GM21528 (cell line): ENCODE results near the gene PRKD2.

Experiments
- ATAC-seq: cut with Tn5 transposase; IDR thresholded peaks from one replicate; pipeline ENCODE4 v1.9.1; 2021; ENCODE audit warnings: mild to moderate bottlenecking, moderate library complexity; ENCODE audit not compliant: unreplicated experiment, low FRiP score

Gene PRKD2

DNA sequence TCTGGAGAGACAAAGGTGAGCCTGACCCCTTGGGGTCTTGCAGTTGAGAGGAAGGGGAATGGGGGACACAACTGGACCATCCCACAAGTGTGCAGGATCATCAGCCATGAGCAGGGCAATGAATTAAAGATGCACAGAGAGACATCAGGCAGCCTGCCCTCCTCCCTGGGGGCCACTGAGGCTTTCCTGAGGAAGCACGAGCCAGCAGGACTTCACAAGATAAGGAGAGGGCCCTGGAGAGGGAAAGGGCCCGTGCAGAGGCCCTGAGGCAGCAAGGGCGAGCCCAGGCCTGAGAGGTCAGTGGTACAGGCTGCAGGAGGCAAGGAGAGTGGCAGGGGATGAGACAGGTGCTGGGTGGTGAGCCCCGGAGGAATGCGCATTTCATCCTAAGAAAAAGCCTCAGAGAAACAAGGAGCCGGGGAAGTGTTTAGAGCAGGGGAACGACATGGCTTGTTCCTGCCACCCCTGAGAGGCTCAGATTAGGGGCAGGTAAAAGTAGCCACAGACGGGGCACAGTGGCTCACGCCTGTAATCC, 9.0 kb upstream of the PRKD2 start:
- no peak for ATAC-seq

GRCh38 chr19:46725036-46725820, 8.3 kb upstream of the PRKD2 start:
- no peak for ATAC-seq

GRCh38 chr19:46724468-46724867, 7.6 kb upstream of the PRKD2 start:
- ATAC-seq = no peak

DNA sequence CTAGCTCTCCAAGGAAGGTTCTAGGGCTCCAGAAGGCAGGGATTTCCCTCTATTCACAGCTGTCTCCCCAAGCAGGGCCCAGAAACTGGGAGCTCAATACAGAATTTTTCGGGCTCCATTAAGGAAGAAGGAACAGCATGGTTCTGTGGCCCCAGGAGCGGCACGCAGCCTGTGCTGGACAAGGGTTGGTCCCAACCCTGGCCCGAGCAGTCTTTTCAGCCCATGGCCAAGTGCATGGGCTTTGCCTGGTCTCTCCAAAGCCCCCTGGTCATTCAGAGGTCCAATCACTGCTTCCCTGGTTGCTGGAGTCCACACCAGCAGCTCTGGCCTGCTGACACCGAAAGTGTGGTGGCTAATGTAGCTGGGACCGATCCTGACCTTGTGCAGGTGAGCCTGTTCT, 6.6 kb upstream of the PRKD2 start:
- no peak for ATAC-seq

DNA sequence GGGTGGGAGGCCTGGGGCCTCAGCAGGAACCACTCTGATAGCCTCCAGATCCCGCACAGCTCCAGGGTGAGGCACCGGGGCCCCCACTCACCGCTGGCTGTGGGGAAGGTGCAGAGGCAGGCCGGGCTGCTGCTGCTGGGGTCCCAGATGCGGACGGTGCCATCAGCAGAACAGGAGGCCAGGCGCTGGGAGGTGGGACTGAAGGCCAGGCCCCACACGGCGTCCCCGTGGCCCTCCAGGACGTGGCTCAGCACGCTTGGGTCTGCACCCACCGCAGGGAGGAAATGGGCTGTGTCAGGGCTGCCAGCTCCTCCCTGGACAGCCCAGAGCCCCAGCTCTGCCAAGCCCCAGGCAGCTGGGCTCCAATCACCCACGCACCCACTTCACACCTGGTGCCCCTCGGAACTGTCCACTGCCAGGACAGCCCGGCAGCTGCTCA, 6.1 kb upstream of the PRKD2 start:
- no peak for ATAC-seq

- no peak for ATAC-seq
These were observed 5.6 kb upstream of the PRKD2 start for GRCh38 chr19:46722421-46723022.

GRCh38 chr19:46722004-46722380, 5.1 kb upstream of the PRKD2 start:
- no peak for ATAC-seq

DNA sequence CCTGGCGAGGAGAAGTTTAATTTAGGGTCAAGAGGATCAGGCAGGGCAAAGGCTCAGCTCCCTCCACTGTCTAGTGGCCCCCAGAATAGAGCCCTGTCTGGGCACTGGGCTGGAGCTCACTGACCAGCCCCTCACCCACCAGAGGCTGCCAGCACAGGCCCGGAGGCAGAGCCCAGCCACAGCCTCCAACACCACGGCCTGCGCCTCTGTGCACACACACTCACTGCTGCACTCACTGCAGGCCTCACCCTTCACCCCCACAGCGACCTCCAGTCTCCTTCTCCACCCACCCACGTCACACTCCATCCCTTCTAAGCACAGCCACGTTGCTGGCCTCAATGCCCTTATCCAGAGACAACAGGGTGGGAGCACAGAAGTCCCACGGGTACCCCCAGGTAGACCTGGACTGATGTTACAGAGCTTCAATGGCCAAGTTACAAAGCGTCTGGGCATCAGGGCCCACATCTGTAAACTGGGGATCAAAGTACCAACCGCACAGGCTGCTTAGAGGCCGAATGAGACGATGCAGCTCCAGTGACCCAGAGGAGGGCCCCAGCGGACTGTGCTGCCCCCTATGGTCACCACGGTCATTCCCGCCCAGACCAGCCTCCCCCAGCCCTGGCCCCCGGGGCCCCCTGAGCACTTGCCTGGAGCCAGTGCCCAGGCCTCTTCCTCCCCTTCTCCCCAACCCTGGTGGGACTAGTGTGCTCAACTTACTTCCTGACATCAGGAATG, 4.5 kb upstream of the PRKD2 start:
- no peak for ATAC-seq

- no peak for ATAC-seq
These were observed 3.8 kb upstream of the PRKD2 start for GRCh38 chr19:46720503-46721239.

GRCh38 chr19:46719629-46720502, 3.0 kb upstream of the PRKD2 start:
- no peak for ATAC-seq

- no peak for ATAC-seq
These were observed 2.2 kb upstream of the PRKD2 start for GRCh38 chr19:46718934-46719622.

DNA sequence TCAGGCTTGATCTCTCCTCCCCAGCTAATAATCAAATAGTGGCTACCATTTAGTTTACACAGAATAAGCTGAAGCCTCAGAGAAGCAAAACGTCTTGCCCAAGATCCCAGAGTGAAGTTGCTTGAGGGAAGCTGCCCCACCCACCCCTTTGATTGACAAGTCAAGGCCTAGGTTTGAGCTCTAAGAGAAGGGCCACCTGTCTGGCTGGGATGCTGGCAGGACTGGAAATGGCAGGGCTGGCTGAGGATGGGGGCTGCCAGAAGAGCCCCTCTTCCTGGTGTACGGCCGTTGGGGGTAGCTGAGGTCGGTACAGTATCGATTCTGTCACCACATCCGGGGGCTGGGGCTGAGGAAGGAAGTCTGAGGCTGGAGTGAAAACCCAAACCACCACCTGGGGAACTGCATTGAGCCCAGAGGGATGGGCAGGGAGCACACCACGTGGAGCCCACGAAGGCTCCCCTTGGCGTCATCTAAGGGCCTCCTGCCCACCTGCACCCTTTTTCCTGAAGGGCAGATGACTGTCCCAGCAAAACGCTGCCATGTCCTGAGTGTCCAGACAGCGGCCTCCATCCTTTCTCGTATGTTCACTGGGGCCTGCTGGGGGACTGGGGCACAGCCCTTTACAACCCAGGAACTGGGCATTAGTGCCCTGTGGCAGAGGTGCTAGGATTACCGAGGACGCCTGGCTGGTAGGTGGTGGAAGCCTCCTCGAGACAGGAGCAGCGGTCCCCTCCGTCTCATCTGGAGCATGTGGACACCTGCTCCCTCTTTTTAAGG, 1.4 kb upstream of the PRKD2 start:
- no peak for ATAC-seq

- ATAC-seq = no peak
These were observed 816 bp upstream of the PRKD2 start for GRCh38 chr19:46717716-46718143.

GRCh38 chr19:46716672-46717033, 261 bp downstream of the PRKD2 start:
- no peak for ATAC-seq

DNA sequence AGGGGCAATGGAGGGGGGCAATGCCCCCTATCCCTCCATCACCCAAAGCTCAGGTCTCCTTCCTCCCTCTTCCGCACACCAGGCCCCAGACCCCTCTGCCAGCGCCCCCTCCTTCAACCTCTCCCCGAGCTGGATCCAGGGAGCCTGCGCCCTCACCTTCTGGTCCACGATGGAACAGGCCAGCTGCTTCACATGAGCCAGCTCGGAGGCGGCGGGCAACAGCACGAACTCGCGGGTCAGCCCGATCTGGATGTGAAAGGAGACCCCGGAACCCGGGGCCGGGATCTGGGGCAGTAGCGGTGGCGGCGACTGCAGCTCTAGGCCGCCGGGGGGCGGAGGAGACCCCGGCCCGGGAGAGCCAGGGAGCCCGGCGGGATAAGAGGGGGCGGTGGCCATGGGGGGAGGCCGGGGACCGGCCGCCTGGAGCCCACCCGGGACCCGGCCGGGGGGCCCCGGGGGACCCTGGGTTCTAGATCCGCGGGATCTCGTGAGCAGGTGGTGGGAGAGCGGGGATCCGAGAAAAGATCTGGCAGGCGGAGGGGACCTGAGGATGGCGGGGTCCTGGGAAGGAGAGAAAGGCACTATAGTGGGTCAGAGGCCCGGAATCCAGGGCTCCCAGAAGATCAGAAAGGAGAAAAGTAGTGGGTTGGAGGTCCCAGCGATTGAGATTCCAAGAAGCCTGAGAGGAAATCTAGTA, 791 bp downstream of the PRKD2 start:
- no peak for ATAC-seq

DNA sequence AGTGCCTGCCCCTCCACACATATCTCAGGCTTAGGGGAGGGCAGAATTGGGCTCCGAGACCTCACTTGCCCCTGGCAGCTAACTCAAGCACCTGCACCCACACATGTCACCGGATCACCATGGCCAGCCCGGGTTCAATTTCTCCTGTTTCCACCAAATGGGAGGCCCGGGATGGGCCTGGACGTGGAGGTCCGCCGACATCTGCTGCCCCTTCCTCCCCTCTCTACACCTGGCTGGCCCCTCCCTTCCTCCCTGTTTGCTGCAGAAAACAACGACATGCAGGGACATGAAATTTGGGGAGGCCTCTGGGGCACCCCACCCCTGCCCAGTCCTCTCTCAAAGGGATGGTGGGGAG, 1.3 kb downstream of the PRKD2 start:
- no peak for ATAC-seq

DNA sequence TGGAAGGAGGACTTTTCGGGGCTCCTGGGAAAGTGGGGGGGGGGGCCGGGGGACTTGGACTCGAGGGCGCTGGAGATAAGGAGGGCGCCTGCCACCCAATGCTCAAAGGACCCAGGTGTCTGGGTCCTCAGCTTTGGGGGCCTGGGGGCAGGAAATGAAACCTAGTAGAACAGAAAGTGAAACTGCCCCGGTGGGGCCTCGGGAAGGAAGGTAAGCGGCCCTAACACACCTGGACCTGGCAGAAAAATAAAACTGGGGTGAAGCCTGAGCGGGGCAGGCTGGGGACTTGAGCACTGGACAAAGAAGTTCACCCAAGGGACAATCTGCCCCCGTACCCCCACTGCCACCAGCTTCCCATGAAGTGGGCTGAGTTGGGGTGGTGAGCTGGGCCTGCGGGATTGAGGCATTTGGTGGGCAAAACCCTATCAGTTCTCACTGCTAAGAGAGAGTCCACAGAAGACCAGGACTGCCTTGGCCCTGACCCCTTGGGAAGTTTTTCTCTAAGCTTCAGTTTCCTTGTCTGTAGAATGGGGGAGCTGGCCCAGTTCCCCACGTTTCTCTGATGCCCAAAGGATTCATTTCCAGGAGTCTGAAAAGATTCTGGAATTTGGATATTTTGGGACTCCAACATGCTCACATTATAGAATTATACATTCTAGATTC, 2.3 kb downstream of the PRKD2 start:
- no peak for ATAC-seq
